ENCODE results near the gene NXPE4.
"Not testable (repeated sequence)": the region's sequence is repeated elsewhere in the genome, so short reads cannot be mapped to it uniquely, and the experiment has no call there.

The NXPE4 gene

DNA sequence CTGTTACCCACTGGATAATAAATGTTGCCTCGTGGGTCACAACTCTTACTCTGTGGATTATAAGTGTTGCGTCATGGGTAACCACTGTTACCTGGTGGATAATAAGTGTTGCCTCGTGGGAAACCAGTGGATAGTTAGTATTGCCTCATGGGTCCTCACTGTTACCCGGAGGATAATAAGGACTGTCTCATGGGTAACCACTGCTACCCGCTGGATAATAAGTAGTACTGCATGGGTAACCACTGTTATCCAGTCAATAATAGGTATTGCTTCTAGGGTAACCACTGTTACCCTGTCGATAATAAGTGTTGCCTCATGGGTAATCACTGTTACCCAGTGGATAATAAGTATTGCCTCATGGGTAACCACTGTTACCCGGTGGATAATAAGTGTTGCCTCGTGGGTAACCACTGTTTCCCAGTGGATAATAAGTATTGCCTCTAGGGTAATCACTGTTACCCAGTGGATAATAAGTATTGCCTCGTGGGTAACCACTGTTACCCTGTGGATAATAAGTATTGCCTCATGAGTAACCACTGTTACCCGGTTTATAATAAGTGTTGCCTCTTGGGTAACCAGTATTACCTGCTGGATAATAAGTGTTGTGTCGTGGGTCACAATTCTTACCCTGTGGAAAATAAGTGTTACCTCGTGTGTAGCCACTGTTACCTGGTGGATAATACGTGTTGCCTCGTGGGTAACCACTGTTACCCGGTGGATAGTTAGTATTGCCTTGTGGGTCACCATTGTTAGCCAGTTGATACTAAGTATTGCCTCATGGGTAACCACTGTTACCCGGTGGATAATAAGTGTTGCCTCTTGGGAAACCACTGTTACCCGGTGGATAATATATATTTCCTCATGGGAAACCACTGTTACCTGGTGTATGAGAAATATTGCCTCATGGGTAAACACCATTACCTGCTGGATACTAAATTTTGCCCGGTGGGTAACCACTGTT lies 15.7 kb upstream of the NXPE4 start:
- no peaks in the 10 kb centered on the region for H4K20me1 ChIP-seq (ENCODE audit: insufficient read depth)
- H3K36me3 ChIP-seq (ENCODE audit: insufficient read depth): no peaks in the 10 kb centered on the region
- H3K79me2 ChIP-seq (ENCODE audit: insufficient read depth, low read depth): no peaks in the 10 kb centered on the region
- TF ChIP-seq, protein P1, sequence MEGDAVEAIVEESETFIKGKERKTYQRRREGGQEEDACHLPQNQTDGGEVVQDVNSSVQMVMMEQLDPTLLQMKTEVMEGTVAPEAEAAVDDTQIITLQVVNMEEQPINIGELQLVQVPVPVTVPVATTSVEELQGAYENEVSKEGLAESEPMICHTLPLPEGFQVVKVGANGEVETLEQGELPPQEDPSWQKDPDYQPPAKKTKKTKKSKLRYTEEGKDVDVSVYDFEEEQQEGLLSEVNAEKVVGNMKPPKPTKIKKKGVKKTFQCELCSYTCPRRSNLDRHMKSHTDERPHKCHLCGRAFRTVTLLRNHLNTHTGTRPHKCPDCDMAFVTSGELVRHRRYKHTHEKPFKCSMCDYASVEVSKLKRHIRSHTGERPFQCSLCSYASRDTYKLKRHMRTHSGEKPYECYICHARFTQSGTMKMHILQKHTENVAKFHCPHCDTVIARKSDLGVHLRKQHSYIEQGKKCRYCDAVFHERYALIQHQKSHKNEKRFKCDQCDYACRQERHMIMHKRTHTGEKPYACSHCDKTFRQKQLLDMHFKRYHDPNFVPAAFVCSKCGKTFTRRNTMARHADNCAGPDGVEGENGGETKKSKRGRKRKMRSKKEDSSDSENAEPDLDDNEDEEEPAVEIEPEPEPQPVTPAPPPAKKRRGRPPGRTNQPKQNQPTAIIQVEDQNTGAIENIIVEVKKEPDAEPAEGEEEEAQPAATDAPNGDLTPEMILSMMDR (conservative IDR thresholded peaks at IDR 0.05; ENCODE audit: low read depth, low read length): no peak
- H3K4me3 ChIP-seq (IDR thresholded peaks at IDR 0.05; ENCODE audit: insufficient read depth, low read depth, low read length): no peak overlapping the region
- H2AFZ ChIP-seq (ENCODE audit: low read depth): no peak overlapping the region
- no peak overlapping the region for H3K9ac ChIP-seq
- no peak overlapping the region for H3K4me2 ChIP-seq
- no peak overlapping the region for H3K27ac ChIP-seq
- no peaks in the 10 kb centered on the region for H3K4me1 ChIP-seq (ENCODE audit: low read depth, poor library complexity, severe bottlenecking)
- no peaks in the 10 kb centered on the region for H3K27me3 ChIP-seq (ENCODE audit: insufficient read depth, low read depth)

DNA sequence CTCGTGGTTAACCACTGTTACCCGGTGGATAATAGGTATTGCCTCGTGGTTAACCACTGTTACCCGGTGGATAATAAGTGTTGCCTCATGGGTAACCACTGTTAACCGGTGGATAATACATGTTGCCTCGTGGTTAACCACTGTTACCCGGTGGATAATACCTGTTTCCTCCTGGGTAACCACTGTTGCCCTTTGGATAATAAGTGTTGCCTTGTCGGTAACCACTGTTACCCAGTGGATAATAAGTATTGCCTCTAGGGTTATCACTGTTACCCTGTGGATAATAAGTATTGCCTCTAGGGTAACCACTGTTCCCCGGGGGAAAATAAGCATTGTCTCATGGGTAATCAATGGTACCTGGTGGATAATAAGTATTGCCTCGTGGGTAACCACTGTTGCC lies 15.0 kb upstream of the NXPE4 start:
- H3K36me3 ChIP-seq (ENCODE audit: insufficient read depth): no peaks in the 10 kb centered on the region
- TF ChIP-seq, protein P1 (conservative IDR thresholded peaks at IDR 0.05; ENCODE audit: low read depth, low read length): no peak
- H3K4me1 ChIP-seq (ENCODE audit: low read depth, poor library complexity, severe bottlenecking): no peaks in the 10 kb centered on the region
- no peaks in the 10 kb centered on the region for H3K79me2 ChIP-seq (ENCODE audit: insufficient read depth, low read depth)
- no peak overlapping the region for H3K4me2 ChIP-seq
- H3K27me3 ChIP-seq (ENCODE audit: insufficient read depth, low read depth): no peaks in the 10 kb centered on the region
- H3K4me3 ChIP-seq (IDR thresholded peaks at IDR 0.05; ENCODE audit: insufficient read depth, low read depth, low read length): no peak overlapping the region
- H3K9ac ChIP-seq: no peak overlapping the region
- no peak overlapping the region for H3K27ac ChIP-seq
- H4K20me1 ChIP-seq (ENCODE audit: insufficient read depth): no peaks in the 10 kb centered on the region
- no peak overlapping the region for H2AFZ ChIP-seq (ENCODE audit: low read depth)

DNA sequence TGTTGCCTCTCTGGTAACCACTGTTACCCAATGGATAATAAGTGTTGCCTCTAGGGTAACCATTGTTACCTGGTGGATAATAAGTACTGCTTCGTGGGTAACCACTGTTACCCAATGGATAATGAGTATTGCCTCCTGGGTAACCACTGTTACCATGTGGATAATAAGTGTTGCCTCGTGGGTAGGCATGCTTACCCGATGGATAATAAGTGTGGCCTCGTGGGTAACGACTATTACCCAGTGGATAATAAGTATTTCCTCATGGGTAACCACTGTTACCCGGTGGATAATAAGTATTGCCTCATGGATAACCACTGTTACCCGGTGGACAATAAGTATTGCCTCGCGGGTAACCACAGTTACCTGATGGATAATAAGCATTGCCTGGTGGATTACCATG lies 13.8 kb upstream of the NXPE4 start:
- Histone ChIP-seq H3K79me2 (ENCODE audit: insufficient read depth, low read depth) (no peaks in the 10 kb centered on the region), H3K4me3 (IDR thresholded peaks at IDR 0.05; ENCODE audit: insufficient read depth, low read depth, low read length) (no peak overlapping the region), H3K4me2 (no peak overlapping the region), H3K27ac (no peak overlapping the region), H3K36me3 (ENCODE audit: insufficient read depth) (no peaks in the 10 kb centered on the region), H3K9ac (no peak overlapping the region), H3K4me1 (ENCODE audit: low read depth, poor library complexity, severe bottlenecking) (no peaks in the 10 kb centered on the region), H4K20me1 (ENCODE audit: insufficient read depth) (no peaks in the 10 kb centered on the region), H2AFZ (ENCODE audit: low read depth) (no peak overlapping the region), H3K27me3 (ENCODE audit: insufficient read depth, low read depth) (no peaks in the 10 kb centered on the region)
- TF ChIP-seq, protein P1 (conservative IDR thresholded peaks at IDR 0.05; ENCODE audit: low read depth, low read length): no peak

DNA sequence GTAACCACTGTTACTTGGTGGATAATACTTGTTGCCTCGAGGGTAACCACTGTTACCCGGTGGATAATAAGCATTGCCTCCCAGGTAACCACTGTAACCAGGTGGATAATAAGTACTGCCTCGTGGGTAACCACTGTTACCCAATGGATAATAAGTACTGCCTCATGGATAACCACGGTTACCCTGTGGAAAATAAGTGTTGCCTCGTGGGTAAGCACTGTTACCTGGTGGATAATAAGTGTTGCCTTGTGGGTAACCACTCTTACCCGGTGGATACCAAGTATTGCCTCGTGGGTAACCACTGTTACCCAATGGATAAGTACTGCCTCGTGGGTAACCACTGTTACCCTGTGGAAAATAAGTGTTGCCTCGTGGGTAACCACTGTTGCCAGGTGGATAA lies 13.0 kb upstream of the NXPE4 start:
- H2AFZ ChIP-seq (ENCODE audit: low read depth); H3K4me1 ChIP-seq (ENCODE audit: low read depth, poor library complexity, severe bottlenecking); H3K36me3 ChIP-seq (ENCODE audit: insufficient read depth); H3K9ac ChIP-seq; H4K20me1 ChIP-seq (ENCODE audit: insufficient read depth); H3K27me3 ChIP-seq (ENCODE audit: insufficient read depth, low read depth); H3K27ac ChIP-seq; H3K4me2 ChIP-seq; H3K79me2 ChIP-seq (ENCODE audit: insufficient read depth, low read depth); H3K4me3 ChIP-seq (IDR thresholded peaks at IDR 0.05; ENCODE audit: insufficient read depth, low read depth, low read length): not testable (repeated sequence)
